Sigmoid colon (tissue), 7 donors: ENCODE measurements around the gene VGLL4. TPM values are rescaled to one million over a fixed set of nuclear protein-coding genes. Genes with fewer than 3 reads are reported as not detected.
A peak's percentile ranks its signal among the peaks of the same experiment; 100 is the strongest.
"Not testable (repeated sequence)": the region's sequence is repeated elsewhere in the genome, so short reads cannot be mapped to it uniquely, and the experiment has no call there.

ENCODE experiments used
- DNase-seq: peaks from one replicate; pipeline ENCODE4 v3.0.0-alpha.2; 2019
- H3K27ac ChIP-seq, 4 donors: fragments of 200-600 bp; sonication (generic); one replicate each; pipeline ENCODE4 v1.5.1; 2016 to 2019; ENCODE audit warnings: mild to moderate bottlenecking in 1 of 4
- H3K27me3 ChIP-seq, 3 donors: fragments of 200-600 bp; sonication (generic); one replicate each; pipeline ENCODE4 v1.5.1; 2019; ENCODE audit warnings: mild to moderate bottlenecking in 1 of 3
- H3K36me3 ChIP-seq, 4 donors: fragments of 200-600 bp; sonication (generic); one replicate each; pipeline ENCODE4 v1.5.1; 2016 to 2019
- H3K4me1 ChIP-seq, 4 donors: fragments of 200-600 bp; sonication (generic); one replicate each; pipeline ENCODE4 v1.5.1; 2017 to 2019
- H3K4me3 ChIP-seq, 4 donors: fragments of 200-600 bp; sonication (generic); one replicate each; pipeline ENCODE4 v1.5.1; 2017 to 2019; ENCODE audit warnings: mild to moderate bottlenecking in 2 of 4, moderate library complexity in 1 of 4
- H3K9me3 ChIP-seq, 4 donors: fragments of 200-600 bp in 3 of 4; sonication (generic) in 3 of 4; one replicate each; pipeline versions ENCODE4 v1.5.1 to v1.6.1; 2013 to 2019
- CTCF ChIP-seq, 4 experiments: fragments of 450-650 bp in 3 of 4; fragments of 200-600 bp in 1 of 4; IDR thresholded peaks; one replicate each; pipeline ENCODE4 v1.5.1; 2016 to 2019; ENCODE audit warnings: antibody characterized with exemption in 4 of 4, mild to moderate bottlenecking in 3 of 4, moderate library complexity in 2 of 4
- EP300 ChIP-seq, 4 donors: sonication (generic); formaldehyde crosslinking; IDR thresholded peaks; one replicate each; pipeline ENCODE4 v1.6.1; 2017; ENCODE audit warnings: antibody characterized with exemption in 4 of 4
- POLR2A ChIP-seq, 2 donors: fragments of 450-650 bp; IDR thresholded peaks; one replicate each; pipeline ENCODE4 v1.6.1; 2016; ENCODE audit warnings: antibody characterized with exemption in 2 of 2, mild to moderate bottlenecking in 2 of 2, moderate library complexity in 2 of 2
- POLR2AphosphoS5 ChIP-seq, 4 donors: sonication (generic); formaldehyde crosslinking; IDR thresholded peaks; one replicate each; pipeline ENCODE4 v1.6.1; 2017; ENCODE audit warnings: antibody characterized with exemption in 4 of 4
- WGBS, 2 donors: extraction: QIAGEN DNeasy Blood & Tissue Kit; methylation state at CpG; one replicate each; pipeline ENCODE4 v1.1.7; 2013; 5-methylcytosine and 5-hydroxymethylcytosine counted together
- intact Hi-C: fragments of 100-400 bp; cut with DNase I; formaldehyde crosslinking; loops from one replicate; pipeline ENCODE4 v1.15.1; 2023
- polyA plus RNA-seq, 3 donors: library from polyadenylated mRNA; stranded (reverse); fragments of 200-250 nt; gene quantifications; one replicate each; pipeline ENCODE4 v1.2.3, GENCODE V29; 2013
- total RNA-seq, 4 donors: library from RNA; depleted of rRNA; stranded (reverse); fragments of >200 nt; gene quantifications; one replicate each; pipeline ENCODE4 v1.1.0, GENCODE V29; 2016
- donor health status: healthy with polysubstance abuse.
- donor health status: Bipolar disorder and iron deficiency.
- donor health status: healthy.

Gene VGLL4
- total and polyA plus RNA-seq, 7 donors: 26.4 to 56.5 (median 41.5) TPM

- 85 to 93% methylated on average over 8 of the region's 8 CpGs for WGBS, 2 donors
- intact Hi-C loops: no loop called here
- Histone ChIP-seq H3K9me3 (no peaks in the 10 kb centered on the region), H3K4me1 (peaks cover 0 to 9% (median 0%) of the 10 kb centered on the region in 4 donors), H3K27me3 (no peaks in the 10 kb centered on the region), H3K27ac (no peak overlapping the region), H3K36me3 (peaks cover 0 to 7% (median 0%) of the 10 kb centered on the region in 4 donors), H3K4me3 (no peak overlapping the region)
- no peak for TF ChIP-seq EP300 (IDR thresholded peaks at IDR 0.05)
- no peak for TF ChIP-seq CTCF (IDR thresholded peaks at IDR 0.05)
- TF ChIP-seq POLR2AphosphoS5 (IDR thresholded peaks at IDR 0.05): no peak
- TF ChIP-seq POLR2A (IDR thresholded peaks at IDR 0.05): no peak
- no peak for DNase-seq
Observed at GRCh38 chr3:11689749-11690148, 46.0 kb upstream of the VGLL4 start.

- WGBS, 2 donors: 97 to 99% methylated on average over 6 of the region's 6 CpGs
- not testable (repeated sequence) for H3K4me3 ChIP-seq
Observed at GRCh38 chr3:11684980-11685379, 41.3 kb upstream of the VGLL4 start.

GRCh38 chr3:11680509-11680908 lies 36.8 kb upstream of the VGLL4 start:
- no peak for DNase-seq
- H3K27me3 ChIP-seq: no peaks in the 10 kb centered on the region
- H3K27ac ChIP-seq: no peak overlapping the region
- no peak for TF ChIP-seq EP300 (IDR thresholded peaks at IDR 0.05)
- 85 to 90% methylated on average over 14 of the region's 14 CpGs for WGBS, 2 donors
- no peak overlapping the region for H3K4me3 ChIP-seq
- H3K36me3 ChIP-seq: no peaks in the 10 kb centered on the region
- intact Hi-C loops: no loop called here
- no peaks in the 10 kb centered on the region for H3K4me1 ChIP-seq
- H3K9me3 ChIP-seq: no peaks in the 10 kb centered on the region

More at GRCh38 chr3:11684980-11685379, 41.3 kb upstream of the VGLL4 start:
- H3K4me1 ChIP-seq, H3K27me3 ChIP-seq, H3K9me3 ChIP-seq, DNase-seq, intact Hi-C loops, H3K27ac ChIP-seq, H3K36me3 ChIP-seq: not testable (repeated sequence)

GRCh38 chr3:11679964-11680363 lies 36.2 kb upstream of the VGLL4 start:
- H3K27ac ChIP-seq: no peak overlapping the region
- no peaks in the 10 kb centered on the region for H3K36me3 ChIP-seq
- H3K4me3 ChIP-seq: no peak overlapping the region
- 94 to 97% methylated on average over 5 of the region's 5 CpGs for WGBS, 2 donors
- H3K4me1 ChIP-seq: no peaks in the 10 kb centered on the region
- no peak for DNase-seq
- no peaks in the 10 kb centered on the region for H3K9me3 ChIP-seq
- TF ChIP-seq POLR2AphosphoS5 (IDR thresholded peaks at IDR 0.05) (no peak), POLR2A (IDR thresholded peaks at IDR 0.05) (no peak), CTCF (IDR thresholded peaks at IDR 0.05) (no peak), EP300 (IDR thresholded peaks at IDR 0.05) (no peak)
- intact Hi-C loops: no loop called here
- H3K27me3 ChIP-seq: no peaks in the 10 kb centered on the region

- H3K27ac ChIP-seq: peak overlapping the region in 1 of 4 donors; percentile 39
- intact Hi-C loops: no loop called here
- H3K4me1 ChIP-seq: peaks cover 0 to 29% (median 17%) of the 10 kb centered on the region in 4 donors
- H3K9me3 ChIP-seq: no peaks in the 10 kb centered on the region
- H3K36me3 ChIP-seq: no peaks in the 10 kb centered on the region
- no peaks in the 10 kb centered on the region for H3K27me3 ChIP-seq
- TF ChIP-seq POLR2A (IDR thresholded peaks at IDR 0.05): no peak
- TF ChIP-seq EP300 (IDR thresholded peaks at IDR 0.05): no peak
- TF ChIP-seq POLR2AphosphoS5 (IDR thresholded peaks at IDR 0.05): no peak
- TF ChIP-seq CTCF (IDR thresholded peaks at IDR 0.05): no peak
- no peak for DNase-seq
- WGBS, 2 donors: 88 to 93% methylated on average over 3 of the region's 3 CpGs
- H3K4me3 ChIP-seq: peak overlapping the region in 3 of 4 donors; percentile 5 to 32 (median 30)
Observed at GRCh38 chr3:11672363-11672762, 28.6 kb upstream of the VGLL4 start.

DNA sequence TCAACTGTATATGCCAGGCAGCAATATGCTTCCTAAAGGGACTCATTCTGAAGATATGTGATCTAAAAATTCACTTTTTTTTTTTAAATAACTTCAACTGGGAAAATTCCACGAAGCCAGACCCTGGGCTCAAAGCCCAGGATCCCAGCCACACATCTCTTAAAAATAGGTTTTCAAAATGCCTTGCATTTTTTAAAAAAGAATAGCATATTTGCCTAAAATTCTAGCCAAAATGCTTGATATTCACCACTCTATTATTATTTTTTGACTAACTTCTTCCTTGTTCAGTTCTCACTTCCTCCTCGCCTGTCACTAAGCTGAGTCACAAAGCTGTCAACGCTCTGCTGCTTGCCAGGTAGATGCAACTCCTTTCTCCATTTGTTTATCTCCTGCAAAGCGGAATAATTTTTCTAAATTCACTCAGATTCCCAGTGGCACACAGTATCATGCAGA lies 28.0 kb upstream of the VGLL4 start:
- DNase-seq: no peak
- intact Hi-C loops: no loop called here
- TF ChIP-seq POLR2AphosphoS5 (IDR thresholded peaks at IDR 0.05) (no peak), EP300 (IDR thresholded peaks at IDR 0.05) (no peak), POLR2A (IDR thresholded peaks at IDR 0.05) (no peak)

More for the DNA sequence above, 28.0 kb upstream of the VGLL4 start:
- Histone ChIP-seq H3K27ac (peak overlapping the region in 1 of 4 donors; percentile 39), H3K36me3 (no peaks in the 10 kb centered on the region), H3K27me3 (no peaks in the 10 kb centered on the region), H3K4me1 (peaks cover 0 to 31% (median 18%) of the 10 kb centered on the region in 4 donors), H3K4me3 (no peak overlapping the region), H3K9me3 (no peaks in the 10 kb centered on the region)
- WGBS, 2 donors: 40 to 42% methylated on average over 4 of the region's 4 CpGs
